ENCODE results near the gene THUMPD2.

- TF ChIP-seq EZH2 (IDR thresholded peaks at IDR 0.05; ENCODE audit: insufficient read depth, poor library complexity, severe bottlenecking) (no peak), EZH2phosphoT487 (IDR thresholded peaks at IDR 0.05; ENCODE audit: insufficient read depth, low read depth) (no peak)
Measured at GRCh38 chr2:39717067-39717466, 62.0 kb downstream of the THUMPD2 start.
